ENCODE results near the gene WWC2. TPM values are rescaled to one million over a fixed set of nuclear protein-coding genes. Genes with fewer than 3 reads are reported as not detected.
"Not testable (repeated sequence)": the region's sequence is repeated elsewhere in the genome, so short reads cannot be mapped to it uniquely, and the experiment has no call there.

WWC2 gene
- total and polyA plus RNA-seq, 11 donors, result 5.4 to 43.0 (median 33.8) TPM

DNA sequence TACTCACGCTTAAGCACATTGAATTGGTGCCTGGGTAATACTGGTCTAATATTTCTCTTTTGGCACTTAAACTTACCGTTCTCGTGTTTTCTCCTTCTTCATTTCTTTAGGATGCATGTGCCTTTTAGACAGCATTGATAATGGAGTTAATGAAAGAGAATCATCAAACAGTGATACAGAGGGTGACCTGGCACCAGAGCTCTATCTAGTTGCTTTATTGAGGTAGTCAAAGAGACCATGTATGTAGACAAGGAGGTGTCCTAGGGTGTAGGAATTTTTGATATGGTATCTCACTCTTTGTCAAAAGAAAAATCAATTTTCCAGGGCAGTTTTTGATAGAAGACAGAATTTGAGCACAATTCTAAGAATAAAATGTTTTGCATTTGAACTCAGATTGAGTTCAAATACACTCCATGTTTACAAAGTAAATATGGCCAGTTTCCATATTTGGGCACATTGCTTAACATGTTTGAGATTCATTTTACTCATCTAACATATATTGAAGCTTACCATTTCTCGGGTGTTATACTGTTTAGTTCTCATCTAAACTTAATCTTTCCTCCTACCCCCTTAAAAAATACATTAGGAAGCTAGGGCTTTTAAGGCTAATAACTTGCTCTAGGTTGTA is 92.0 kb downstream of the WWC2 start:
- peaks cover 0 to 30% (median 10%) of the 10 kb centered on the region in 12 donors for H3K4me1 ChIP-seq
- no peaks in the 10 kb centered on the region for H3K9me3 ChIP-seq
- TF ChIP-seq, protein P1, sequence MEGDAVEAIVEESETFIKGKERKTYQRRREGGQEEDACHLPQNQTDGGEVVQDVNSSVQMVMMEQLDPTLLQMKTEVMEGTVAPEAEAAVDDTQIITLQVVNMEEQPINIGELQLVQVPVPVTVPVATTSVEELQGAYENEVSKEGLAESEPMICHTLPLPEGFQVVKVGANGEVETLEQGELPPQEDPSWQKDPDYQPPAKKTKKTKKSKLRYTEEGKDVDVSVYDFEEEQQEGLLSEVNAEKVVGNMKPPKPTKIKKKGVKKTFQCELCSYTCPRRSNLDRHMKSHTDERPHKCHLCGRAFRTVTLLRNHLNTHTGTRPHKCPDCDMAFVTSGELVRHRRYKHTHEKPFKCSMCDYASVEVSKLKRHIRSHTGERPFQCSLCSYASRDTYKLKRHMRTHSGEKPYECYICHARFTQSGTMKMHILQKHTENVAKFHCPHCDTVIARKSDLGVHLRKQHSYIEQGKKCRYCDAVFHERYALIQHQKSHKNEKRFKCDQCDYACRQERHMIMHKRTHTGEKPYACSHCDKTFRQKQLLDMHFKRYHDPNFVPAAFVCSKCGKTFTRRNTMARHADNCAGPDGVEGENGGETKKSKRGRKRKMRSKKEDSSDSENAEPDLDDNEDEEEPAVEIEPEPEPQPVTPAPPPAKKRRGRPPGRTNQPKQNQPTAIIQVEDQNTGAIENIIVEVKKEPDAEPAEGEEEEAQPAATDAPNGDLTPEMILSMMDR (IDR thresholded peaks at IDR 0.05), result no peak
- TF ChIP-seq POLR2A (IDR thresholded peaks at IDR 0.05), result no peak
- H3K36me3 ChIP-seq, result peaks cover 0 to 8% (median 0%) of the 10 kb centered on the region in 9 donors
- H3K27me3 ChIP-seq, result no peaks in the 10 kb centered on the region
- 82 to 89% (median 86%) methylated on average over 4 of the region's 4 CpGs for WGBS, 4 donors
- intact Hi-C loops (cut with DNase I), result no loop called here
- H3K4me3 ChIP-seq, result no peak overlapping the region
- ATAC-seq (no peak), DNase-seq (no peak)
- H3K27ac ChIP-seq, result no peak overlapping the region

DNA sequence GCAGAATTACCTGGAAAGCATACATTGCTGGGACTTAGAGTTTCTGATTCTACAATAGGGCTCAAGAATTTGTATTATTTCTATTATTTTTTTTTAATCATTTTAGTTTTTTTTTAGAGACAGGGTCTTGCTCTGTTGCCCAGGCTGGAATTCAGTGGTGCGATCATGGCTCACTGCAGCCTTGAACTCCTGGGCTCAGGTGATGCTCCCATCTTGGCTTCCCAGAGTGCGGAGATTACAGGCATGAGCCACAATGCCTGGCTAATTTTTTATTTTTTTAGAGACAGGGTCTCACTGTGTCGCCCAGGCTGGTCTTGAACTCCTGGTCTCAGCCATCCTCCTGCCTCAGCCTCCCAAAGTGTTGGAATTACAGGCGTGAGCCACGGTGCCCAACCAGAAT is 92.6 kb downstream of the WWC2 start:
- intact Hi-C loops (cut with DNase I), result no loop called here

DNA sequence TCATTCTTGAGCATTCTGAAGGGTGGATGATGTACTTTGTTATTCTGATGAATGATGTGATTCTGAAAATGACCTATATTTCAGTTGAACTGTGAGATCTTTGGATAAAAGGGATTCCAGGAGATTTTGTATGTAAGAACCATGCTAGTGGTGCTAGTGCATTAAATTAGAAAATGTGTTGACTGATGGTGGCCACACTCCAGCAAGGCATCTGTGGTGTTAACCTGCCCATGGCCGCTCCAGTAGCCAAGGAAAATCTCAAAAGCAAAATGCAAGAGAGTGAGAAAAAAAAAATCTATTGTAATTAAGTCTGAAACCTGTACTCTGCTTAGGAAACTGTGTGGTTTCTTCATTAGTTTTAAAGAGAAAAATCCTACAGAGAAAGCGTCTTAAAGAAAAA is 93.5 kb downstream of the WWC2 start:
- 87 to 90% (median 89%) methylated on average over 2 of the region's 2 CpGs for WGBS, 4 donors
- Histone ChIP-seq H3K27me3 (no peaks in the 10 kb centered on the region), H3K9me3 (no peaks in the 10 kb centered on the region), H3K36me3 (peaks cover 0 to 9% (median 0%) of the 10 kb centered on the region in 9 donors), H3K4me3 (no peak overlapping the region), H3K27ac (no peak overlapping the region), H3K4me1 (peaks cover 0 to 23% (median 10%) of the 10 kb centered on the region in 12 donors)
- DNase-seq, result no peak
- no peak for TF ChIP-seq POLR2A (IDR thresholded peaks at IDR 0.05)
- TF ChIP-seq, protein P1 (IDR thresholded peaks at IDR 0.05), result no peak
- ATAC-seq, result no peak
- intact Hi-C loops (cut with DNase I), result no loop called here

More for the DNA sequence above, 92.6 kb downstream of the WWC2 start:
- Histone ChIP-seq H3K27ac (no peak overlapping the region), H3K27me3 (no peaks in the 10 kb centered on the region), H3K4me1 (peaks cover 0 to 25% (median 10%) of the 10 kb centered on the region in 12 donors), H3K9me3 (no peaks in the 10 kb centered on the region), H3K4me3 (no peak overlapping the region), H3K36me3 (peaks cover 0 to 9% (median 0%) of the 10 kb centered on the region in 9 donors)
- ATAC-seq (no peak), DNase-seq (no peak)
- TF ChIP-seq POLR2A (IDR thresholded peaks at IDR 0.05), result no peak
- TF ChIP-seq, protein P1 (IDR thresholded peaks at IDR 0.05), result no peak
- WGBS, 4 donors, result 95 to 98% (median 98%) methylated on average over 5 of the region's 5 CpGs

DNA sequence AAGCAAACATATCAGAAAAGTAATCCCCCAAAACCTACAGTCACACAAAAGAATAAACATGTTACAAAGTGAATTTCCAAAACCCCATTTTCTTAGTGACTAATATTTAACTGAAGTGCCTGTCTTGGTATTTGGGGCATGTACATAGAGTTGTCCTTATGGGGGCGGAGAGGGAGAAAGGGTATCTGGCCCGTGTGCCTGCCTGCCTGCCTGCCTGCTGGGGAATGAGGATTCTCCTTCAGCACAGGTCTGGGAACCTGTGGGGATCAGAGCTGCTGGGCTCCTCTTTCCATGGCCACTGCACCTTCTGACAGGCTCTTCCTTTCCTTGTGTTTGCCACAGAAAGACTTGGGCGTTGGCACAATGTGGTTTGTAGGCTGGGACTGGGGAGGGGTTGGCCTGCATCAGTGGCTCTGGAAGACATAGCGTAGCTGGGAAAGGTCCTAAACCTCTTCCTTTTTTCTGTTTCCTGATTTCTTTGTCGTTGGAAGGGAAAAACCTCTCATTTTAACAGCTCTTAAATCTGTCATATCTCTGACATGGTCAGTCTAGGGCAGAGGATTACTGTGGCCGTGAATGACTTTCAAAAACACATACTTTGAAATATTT is 94.8 kb downstream of the WWC2 start:
- not testable (repeated sequence) for H3K27ac ChIP-seq
- peak in 2 of 4 donors; percentile 24 to 61 for ATAC-seq

More for the DNA sequence above, 94.8 kb downstream of the WWC2 start:
- H3K36me3 ChIP-seq; DNase-seq; intact Hi-C loops (cut with DNase I); H3K9me3 ChIP-seq; H3K27me3 ChIP-seq; H3K4me3 ChIP-seq: not testable (repeated sequence)
- 74 to 81% (median 79%) methylated on average over 6 of the region's 6 CpGs for WGBS, 4 donors
- peaks cover 0 to 23% (median 10%) of the 10 kb centered on the region in 12 donors for H3K4me1 ChIP-seq
